Measurements from ENCODE around the gene LHFPL6.

DNA sequence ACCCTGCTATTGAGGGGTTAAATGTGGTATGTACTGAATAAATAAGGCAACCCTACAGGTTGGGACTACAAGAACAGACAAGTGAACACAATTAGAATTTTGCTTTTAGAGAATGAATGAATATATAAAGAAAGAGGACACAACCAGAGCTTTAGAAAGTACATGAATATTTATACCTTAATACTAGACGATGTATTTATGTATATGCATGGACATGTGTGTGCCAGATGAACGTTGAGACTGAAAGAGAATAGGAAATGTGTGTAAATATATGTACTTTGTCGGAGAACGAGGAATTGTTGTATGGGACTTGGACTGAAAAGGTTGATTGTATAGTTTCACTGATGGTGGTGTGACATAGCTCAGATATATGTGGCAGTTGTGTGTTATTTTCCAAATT lies 43.1 kb upstream of the LHFPL6 start:
- TF ChIP-seq, protein P1, sequence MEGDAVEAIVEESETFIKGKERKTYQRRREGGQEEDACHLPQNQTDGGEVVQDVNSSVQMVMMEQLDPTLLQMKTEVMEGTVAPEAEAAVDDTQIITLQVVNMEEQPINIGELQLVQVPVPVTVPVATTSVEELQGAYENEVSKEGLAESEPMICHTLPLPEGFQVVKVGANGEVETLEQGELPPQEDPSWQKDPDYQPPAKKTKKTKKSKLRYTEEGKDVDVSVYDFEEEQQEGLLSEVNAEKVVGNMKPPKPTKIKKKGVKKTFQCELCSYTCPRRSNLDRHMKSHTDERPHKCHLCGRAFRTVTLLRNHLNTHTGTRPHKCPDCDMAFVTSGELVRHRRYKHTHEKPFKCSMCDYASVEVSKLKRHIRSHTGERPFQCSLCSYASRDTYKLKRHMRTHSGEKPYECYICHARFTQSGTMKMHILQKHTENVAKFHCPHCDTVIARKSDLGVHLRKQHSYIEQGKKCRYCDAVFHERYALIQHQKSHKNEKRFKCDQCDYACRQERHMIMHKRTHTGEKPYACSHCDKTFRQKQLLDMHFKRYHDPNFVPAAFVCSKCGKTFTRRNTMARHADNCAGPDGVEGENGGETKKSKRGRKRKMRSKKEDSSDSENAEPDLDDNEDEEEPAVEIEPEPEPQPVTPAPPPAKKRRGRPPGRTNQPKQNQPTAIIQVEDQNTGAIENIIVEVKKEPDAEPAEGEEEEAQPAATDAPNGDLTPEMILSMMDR (conservative IDR thresholded peaks at IDR 0.05; ENCODE audit: low read depth in 2 of 2): no peak
- TF ChIP-seq POLR2AphosphoS5 (IDR thresholded peaks at IDR 0.05; ENCODE audit: low read depth) (no peak), EZH2 (IDR thresholded peaks at IDR 0.05; ENCODE audit: low read depth, unreplicated experiment) (no peak)

All from GM23338 (cell line).